Measurements from ENCODE around the gene GRAMD1A. TPM values are rescaled to one million over a fixed set of nuclear protein-coding genes. Genes with fewer than 3 reads are reported as not detected.
"Not testable (repeated sequence)": the region's sequence is repeated elsewhere in the genome, so short reads cannot be mapped to it uniquely, and the experiment has no call there.

GRAMD1A gene
- total and polyA plus RNA-seq, 11 donors: 21.8 to 64.5 (median 31.3) TPM

- intact Hi-C loops (cut with DNase I): no loop called here
- H3K36me3 ChIP-seq: peaks cover 0 to 30% (median 18%) of the 10 kb centered on the region in 9 donors
These were observed 4.6 kb downstream of the GRAMD1A start for GRCh38 chr19:35004517-35005255.

GRCh38 chr19:35005256-35005977 is 5.3 kb downstream of the GRAMD1A start:
- Histone ChIP-seq H3K4me1 (peaks cover 0 to 73% (median 44%) of the 10 kb centered on the region in 12 donors), H3K4me3 (no peak overlapping the region), H3K9me3 (no peaks in the 10 kb centered on the region), H3K27ac (peak overlapping the region in 4 of 12 donors; percentile 22 to 49 (median 32)), H3K27me3 (no peaks in the 10 kb centered on the region), H3K36me3 (peaks cover 0 to 38% (median 25%) of the 10 kb centered on the region in 9 donors)
- 72 to 76% (median 76%) methylated on average over 11 of the region's 11 CpGs for WGBS, 4 donors
- TF ChIP-seq CTCF (IDR thresholded peaks at IDR 0.05): no peak
- no peak for TF ChIP-seq POLR2A (IDR thresholded peaks at IDR 0.05)
- intact Hi-C loops (cut with DNase I): no loop called here
- DNase-seq: peak in 1 of 5 donors; percentile 14
- ATAC-seq: no peak

More at GRCh38 chr19:35004517-35005255, 4.6 kb downstream of the GRAMD1A start:
- Histone ChIP-seq H3K27me3 (no peaks in the 10 kb centered on the region), H3K4me3 (no peak overlapping the region), H3K27ac (peak overlapping the region in 2 of 12 donors; percentile 5 to 28), H3K4me1 (peaks cover 0 to 73% (median 46%) of the 10 kb centered on the region in 12 donors), H3K9me3 (no peaks in the 10 kb centered on the region)
- WGBS, 4 donors: 87 to 96% (median 92%) methylated on average over 18 of the region's 18 CpGs
- no peak for TF ChIP-seq CTCF (IDR thresholded peaks at IDR 0.05)
- TF ChIP-seq POLR2A (IDR thresholded peaks at IDR 0.05): no peak
- no peak for ATAC-seq
- DNase-seq: peak in 1 of 5 donors; percentile 22

GRCh38 chr19:35006007-35006341 is 5.9 kb downstream of the GRAMD1A start:
- ATAC-seq; H3K27me3 ChIP-seq; H3K4me3 ChIP-seq; DNase-seq; H3K9me3 ChIP-seq; intact Hi-C loops (cut with DNase I): not testable (repeated sequence)
- H3K27ac ChIP-seq: peak overlapping the region in 6 of 12 donors; percentile 17 to 49 (median 32)
- peaks cover 0 to 71% (median 43%) of the 10 kb centered on the region in 12 donors for H3K4me1 ChIP-seq
- WGBS, 4 donors: 94 to 98% (median 95%) methylated on average over 6 of the region's 6 CpGs
- peaks cover 0 to 43% (median 31%) of the 10 kb centered on the region in 9 donors for H3K36me3 ChIP-seq

- Histone ChIP-seq H3K36me3 (peaks cover 0 to 48% (median 35%) of the 10 kb centered on the region in 9 donors), H3K4me3 (no peak overlapping the region), H3K4me1 (peaks cover 0 to 66% (median 38%) of the 10 kb centered on the region in 12 donors), H3K27me3 (no peaks in the 10 kb centered on the region), H3K9me3 (no peaks in the 10 kb centered on the region), H3K27ac (peak overlapping the region in 6 of 12 donors; percentile 16 to 38 (median 30))
- intact Hi-C loops (cut with DNase I): no loop called here
- DNase-seq (peak in 1 of 5 donors; percentile 9), ATAC-seq (no peak)
- 70 to 77% (median 75%) methylated on average over 15 of the region's 15 CpGs for WGBS, 4 donors
- TF ChIP-seq CTCF (IDR thresholded peaks at IDR 0.05) (no peak), POLR2A (IDR thresholded peaks at IDR 0.05) (no peak)
These were observed 6.3 kb downstream of the GRAMD1A start for GRCh38 chr19:35006342-35006998.
